Central memory CD8-positive, alpha-beta T cell (primary cell): Measurements from ENCODE around the gene GCNT2.
"Not testable (repeated sequence)": the region's sequence is repeated elsewhere in the genome, so short reads cannot be mapped to it uniquely, and the experiment has no call there.

Source experiments
- ATAC-seq: fragments of 150-1000 bp; cut with Tn5 transposase; replicated peaks from 2 replicates; pipeline ENCODE4 v1.10.0; 2022; ENCODE audit warnings: mild to moderate bottlenecking, moderate FRiP score, moderate number of reproducible peaks; ENCODE audit not compliant: poor library complexity, severe bottlenecking; ENCODE audit errors: extremely low read depth
- DNase-seq, 2 donors: peaks; one replicate each; pipeline ENCODE4 v3.0.0; 2021; ENCODE audit warnings: low spot score in 2 of 2
- H3K27ac Mint-ChIP-seq: one replicate; pipeline ENCODE4 v1.8.0; 2022; ENCODE audit warnings: low read depth, mild to moderate bottlenecking, moderate library complexity, mixed read lengths
- H3K27me3 Mint-ChIP-seq: one replicate; pipeline ENCODE4 v1.8.0; 2022; ENCODE audit warnings: mixed read lengths
- H3K36me3 Mint-ChIP-seq: one replicate; pipeline ENCODE4 v1.8.0; 2022; ENCODE audit warnings: mild to moderate bottlenecking, moderate library complexity, mixed read lengths; ENCODE audit not compliant: insufficient read depth
- H3K4me1 Mint-ChIP-seq: one replicate; pipeline ENCODE4 v1.8.0; 2022; ENCODE audit warnings: mixed read lengths
- H3K4me3 Mint-ChIP-seq: one replicate; pipeline ENCODE4 v1.8.0; 2022; ENCODE audit warnings: mild to moderate bottlenecking, moderate library complexity, mixed read lengths
- H3K9me3 Mint-ChIP-seq: one replicate; pipeline ENCODE4 v1.8.0; 2022; ENCODE audit warnings: mixed read lengths

GCNT2 gene

GRCh38 chr6:10643201-10643651 lies 122.1 kb downstream of the GCNT2 start:
- H3K9me3 Mint-ChIP-seq = no peaks in the 10 kb centered on the region
- peaks cover 43% of the 10 kb centered on the region for H3K27me3 Mint-ChIP-seq
- no peak overlapping the region for H3K4me3 Mint-ChIP-seq
- H3K36me3 Mint-ChIP-seq = no peaks in the 10 kb centered on the region
- H3K27ac Mint-ChIP-seq = no peak overlapping the region
- DNase-seq (no peak), ATAC-seq (no peak)
- peaks cover 6% of the 10 kb centered on the region for H3K4me1 Mint-ChIP-seq

- Mint-ChIP-seq H3K4me1 (peaks cover 6% of the 10 kb centered on the region), H3K36me3 (no peaks in the 10 kb centered on the region), H3K27ac (no peak overlapping the region), H3K4me3 (no peak overlapping the region), H3K27me3 (peaks cover 44% of the 10 kb centered on the region), H3K9me3 (no peaks in the 10 kb centered on the region)
- DNase-seq (no peak), ATAC-seq (no peak)
Measured at GRCh38 chr6:10644225-10644624, 123.1 kb downstream of the GCNT2 start.

DNA sequence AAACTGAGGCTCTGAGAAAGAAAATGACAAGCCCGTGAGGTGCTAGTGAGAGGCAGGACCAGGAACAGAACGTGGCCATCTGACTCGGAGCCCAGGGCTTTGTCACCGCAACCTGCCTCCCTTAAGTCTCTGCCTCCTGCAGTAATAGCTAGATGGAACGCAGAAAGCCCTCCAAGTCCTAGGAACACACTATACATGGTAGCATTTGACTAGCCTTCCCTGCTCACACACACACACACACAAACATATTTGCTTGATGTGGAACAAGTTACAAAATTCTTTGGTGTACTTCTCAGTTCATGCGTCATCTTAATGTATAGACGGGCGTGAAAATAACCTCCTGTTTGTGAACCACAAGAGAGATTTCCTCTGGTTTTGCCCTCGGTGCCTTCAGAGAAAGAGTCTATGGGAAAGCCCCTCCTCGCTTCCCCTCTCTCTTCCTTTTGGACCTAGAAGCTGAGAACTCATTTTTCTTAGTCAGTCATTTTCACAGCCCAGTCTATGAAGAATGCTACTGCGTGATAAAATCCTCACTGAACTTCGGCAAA lies 134.4 kb downstream of the GCNT2 start:
- peak; percentile 46 for ATAC-seq
- H3K9me3 Mint-ChIP-seq = no peaks in the 10 kb centered on the region
- H3K36me3 Mint-ChIP-seq = no peaks in the 10 kb centered on the region
- no peak overlapping the region for H3K4me3 Mint-ChIP-seq
- DNase-seq = no peak
- H3K4me1 Mint-ChIP-seq = peaks cover 9% of the 10 kb centered on the region
- no peak overlapping the region for H3K27ac Mint-ChIP-seq
- H3K27me3 Mint-ChIP-seq = peaks cover 64% of the 10 kb centered on the region

GRCh38 chr6:10658910-10659698 lies 138.0 kb downstream of the GCNT2 start:
- no peaks in the 10 kb centered on the region for H3K9me3 Mint-ChIP-seq
- H3K4me1 Mint-ChIP-seq = peaks cover 9% of the 10 kb centered on the region
- H3K27me3 Mint-ChIP-seq = peaks cover 35% of the 10 kb centered on the region
- peak overlapping the region; percentile 53 for H3K27ac Mint-ChIP-seq
- ATAC-seq = no peak
- no peak for DNase-seq
- no peaks in the 10 kb centered on the region for H3K36me3 Mint-ChIP-seq
- H3K4me3 Mint-ChIP-seq = peak overlapping the region; percentile 70

GRCh38 chr6:10659699-10660348 lies 138.7 kb downstream of the GCNT2 start:
- Mint-ChIP-seq H3K4me1 (peaks cover 9% of the 10 kb centered on the region), H3K36me3 (no peaks in the 10 kb centered on the region), H3K9me3 (no peaks in the 10 kb centered on the region), H3K27me3 (peaks cover 32% of the 10 kb centered on the region), H3K4me3 (peak overlapping the region; percentile 70), H3K27ac (no peak overlapping the region)
- ATAC-seq (no peak), DNase-seq (no peak)

- not testable (repeated sequence) for H3K36me3 Mint-ChIP-seq, H3K9me3 Mint-ChIP-seq, H3K4me1 Mint-ChIP-seq, ATAC-seq, DNase-seq, H3K27ac Mint-ChIP-seq
- H3K4me3 Mint-ChIP-seq = peak overlapping the region; percentile 70
- H3K27me3 Mint-ChIP-seq = peaks cover 31% of the 10 kb centered on the region
Measured at GRCh38 chr6:10660431-10661191, 139.5 kb downstream of the GCNT2 start.

DNA sequence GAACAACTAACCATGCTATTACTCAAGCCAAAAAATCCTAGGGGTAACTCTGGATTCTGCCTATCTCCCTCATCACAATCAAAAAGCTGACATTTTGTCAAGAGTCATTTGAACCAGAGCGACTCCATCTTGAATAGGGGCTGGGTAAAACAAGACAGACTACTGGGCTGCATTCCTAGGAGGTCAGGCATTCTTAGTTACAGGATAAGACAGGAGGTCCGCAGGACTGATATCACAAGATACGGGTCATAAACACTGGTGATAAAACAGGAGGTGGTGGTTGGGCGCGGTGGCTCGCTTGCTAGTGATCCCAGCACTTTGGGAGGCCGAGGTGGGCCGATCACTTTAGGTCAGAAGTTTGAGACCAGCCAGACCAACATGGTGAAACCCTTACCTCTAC lies 141.1 kb downstream of the GCNT2 start:
- Mint-ChIP-seq H3K9me3 (no peaks in the 10 kb centered on the region), H3K4me1 (no peaks in the 10 kb centered on the region), H3K27me3 (peaks cover 40% of the 10 kb centered on the region), H3K27ac (no peak overlapping the region), H3K4me3 (no peak overlapping the region), H3K36me3 (no peaks in the 10 kb centered on the region)
- DNase-seq (no peak), ATAC-seq (no peak)

DNA sequence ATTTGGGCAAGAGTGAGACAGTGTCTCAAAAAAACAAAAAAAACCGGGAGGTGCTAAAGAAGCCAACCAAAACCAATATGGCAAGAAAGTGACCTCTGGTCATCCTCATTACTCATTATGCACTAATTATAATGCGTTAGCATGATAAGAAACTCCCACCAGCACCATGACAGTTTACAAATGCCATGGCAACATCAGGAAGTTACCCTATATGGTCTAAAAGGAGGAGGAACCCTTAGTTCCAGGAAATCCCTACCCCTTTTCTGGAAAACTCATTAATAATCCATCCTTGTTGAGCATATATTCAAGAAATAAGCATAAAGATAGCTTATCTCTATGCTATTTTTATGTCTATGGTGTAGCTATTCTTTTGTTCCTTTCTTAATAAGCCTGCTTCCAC lies 141.6 kb downstream of the GCNT2 start:
- H3K27me3 Mint-ChIP-seq = peaks cover 45% of the 10 kb centered on the region
- H3K9me3 Mint-ChIP-seq = no peaks in the 10 kb centered on the region
- no peak overlapping the region for H3K27ac Mint-ChIP-seq

GRCh38 chr6:10665595-10665994 lies 144.4 kb downstream of the GCNT2 start:
- DNase-seq, H3K4me1 Mint-ChIP-seq, H3K36me3 Mint-ChIP-seq, H3K27ac Mint-ChIP-seq, H3K9me3 Mint-ChIP-seq, ATAC-seq, H3K4me3 Mint-ChIP-seq: not testable (repeated sequence)
- H3K27me3 Mint-ChIP-seq = peaks cover 56% of the 10 kb centered on the region

More for the DNA sequence above, 141.6 kb downstream of the GCNT2 start:
- Mint-ChIP-seq H3K4me3 (no peak overlapping the region), H3K36me3 (no peaks in the 10 kb centered on the region), H3K4me1 (no peaks in the 10 kb centered on the region)
- no peak for DNase-seq
- no peak for ATAC-seq

- Mint-ChIP-seq H3K4me3 (no peak overlapping the region), H3K4me1 (no peaks in the 10 kb centered on the region), H3K9me3 (no peaks in the 10 kb centered on the region), H3K36me3 (no peaks in the 10 kb centered on the region), H3K27me3 (peaks cover 71% of the 10 kb centered on the region), H3K27ac (no peak overlapping the region)
- DNase-seq (no peak), ATAC-seq (no peak)
Measured at GRCh38 chr6:10668126-10668917, 147.2 kb downstream of the GCNT2 start.

DNA sequence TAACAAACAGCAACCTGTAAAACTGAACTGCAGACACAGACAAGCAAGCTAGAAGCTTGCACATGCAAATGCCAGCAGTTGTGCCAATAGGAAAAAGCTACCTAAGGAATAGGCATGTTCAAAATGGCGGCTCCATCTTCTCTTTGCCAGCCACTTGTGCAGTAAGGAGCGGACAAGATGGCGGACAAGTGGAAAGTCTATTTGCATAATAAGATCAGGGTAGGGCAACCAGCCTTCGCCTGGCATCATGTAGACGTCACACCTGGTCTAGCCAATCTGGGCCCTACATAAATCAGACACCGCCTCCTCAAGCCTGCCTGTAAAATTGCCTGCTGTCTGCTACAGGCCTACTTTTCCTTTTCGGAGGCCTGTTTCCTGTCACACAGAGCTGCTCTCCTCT lies 155.3 kb downstream of the GCNT2 start:
- ATAC-seq = no peak
- no peaks in the 10 kb centered on the region for H3K9me3 Mint-ChIP-seq
- no peak overlapping the region for H3K27ac Mint-ChIP-seq
- no peaks in the 10 kb centered on the region for H3K4me1 Mint-ChIP-seq
- peaks cover 29% of the 10 kb centered on the region for H3K27me3 Mint-ChIP-seq
- H3K36me3 Mint-ChIP-seq = no peaks in the 10 kb centered on the region
- no peak for DNase-seq
- H3K4me3 Mint-ChIP-seq = no peak overlapping the region

DNA sequence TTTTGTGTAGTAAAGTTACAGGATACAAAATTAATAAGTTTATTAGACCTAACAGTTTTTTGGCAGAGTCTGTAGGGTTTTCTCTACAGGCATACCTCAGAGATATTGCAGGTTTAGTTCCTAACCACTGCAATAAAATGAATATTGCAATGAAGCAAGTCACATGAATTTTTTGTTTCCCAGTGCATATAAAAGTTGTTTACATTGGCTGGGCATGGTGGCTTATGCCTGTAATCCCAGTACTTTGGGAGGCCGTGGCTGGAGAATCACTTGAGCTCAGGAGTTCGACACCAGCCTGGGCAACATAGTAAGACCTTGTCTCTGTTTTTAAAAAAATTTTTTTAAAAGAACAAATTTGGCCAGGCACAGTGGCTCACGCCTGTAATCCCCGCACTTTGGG lies 157.3 kb downstream of the GCNT2 start:
- Mint-ChIP-seq H3K36me3 (no peaks in the 10 kb centered on the region), H3K27ac (no peak overlapping the region), H3K27me3 (peaks cover 22% of the 10 kb centered on the region), H3K9me3 (no peaks in the 10 kb centered on the region), H3K4me1 (no peaks in the 10 kb centered on the region), H3K4me3 (no peak overlapping the region)
- no peak for ATAC-seq
- no peak for DNase-seq
